Non-pigmented ciliary epithelial cell (primary cell): Measurements from ENCODE around the gene ZSWIM4.

ENCODE experiments used
- DNase-seq: peaks from one replicate; pipeline ENCODE4 v3.0.0-alpha.2; 2010; ENCODE audit warnings: low read depth

The ZSWIM4 gene

GRCh38 chr19:13812544-13812943 lies 17.3 kb downstream of the ZSWIM4 start:
- DNase-seq: no peak

GRCh38 chr19:13813147-13813546 lies 17.9 kb downstream of the ZSWIM4 start:
- DNase-seq: no peak

DNA sequence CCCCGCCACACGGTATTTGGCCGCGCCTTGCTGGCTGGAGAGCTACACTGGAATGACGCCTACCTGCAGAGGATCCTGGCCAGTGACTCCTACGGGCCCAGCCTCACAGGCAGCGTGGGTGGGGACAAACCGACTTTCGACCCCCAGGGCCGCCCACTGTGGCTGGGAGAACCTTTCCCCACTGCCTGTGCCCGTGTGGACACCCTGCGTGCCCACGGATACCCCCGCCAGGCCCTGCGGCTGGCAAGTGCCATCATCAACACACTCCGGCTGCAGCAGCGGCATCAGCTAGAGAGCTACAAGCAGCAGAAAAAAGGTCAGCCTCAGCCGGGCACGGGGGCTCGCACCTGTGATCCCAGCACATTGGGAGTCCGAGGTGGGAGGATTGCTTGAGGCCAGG lies 19.3 kb downstream of the ZSWIM4 start:
- DNase-seq: no peak

DNA sequence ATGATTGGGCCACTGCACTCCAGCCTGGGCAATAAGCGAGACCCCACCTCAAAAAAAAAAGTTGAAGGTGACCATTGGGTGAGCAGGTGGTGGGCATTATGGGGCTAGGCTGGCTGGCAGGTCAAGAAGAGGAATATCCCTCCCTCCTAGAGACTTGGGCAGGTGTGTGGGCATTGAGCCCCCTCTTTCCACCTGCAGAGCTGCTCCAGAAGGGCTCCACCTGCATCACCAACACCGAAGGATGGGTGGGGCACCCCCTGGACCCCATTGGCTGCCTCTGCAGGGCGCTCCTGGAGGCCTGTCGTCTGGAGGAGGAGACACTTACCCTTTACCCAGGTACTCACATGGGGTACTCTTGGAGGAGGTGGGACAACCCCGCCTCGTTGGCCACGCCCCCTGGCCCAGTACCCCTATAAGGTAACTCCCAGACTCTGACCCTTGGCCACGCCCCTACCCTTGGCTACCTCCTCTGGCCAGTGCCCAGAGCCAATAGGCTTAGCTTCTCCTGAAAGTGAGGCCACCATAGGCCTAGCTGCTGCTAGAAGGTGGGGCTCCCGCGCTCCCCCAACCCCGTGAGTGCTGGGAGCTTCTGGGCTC lies 21.9 kb downstream of the ZSWIM4 start:
- DNase-seq: no peak

DNA sequence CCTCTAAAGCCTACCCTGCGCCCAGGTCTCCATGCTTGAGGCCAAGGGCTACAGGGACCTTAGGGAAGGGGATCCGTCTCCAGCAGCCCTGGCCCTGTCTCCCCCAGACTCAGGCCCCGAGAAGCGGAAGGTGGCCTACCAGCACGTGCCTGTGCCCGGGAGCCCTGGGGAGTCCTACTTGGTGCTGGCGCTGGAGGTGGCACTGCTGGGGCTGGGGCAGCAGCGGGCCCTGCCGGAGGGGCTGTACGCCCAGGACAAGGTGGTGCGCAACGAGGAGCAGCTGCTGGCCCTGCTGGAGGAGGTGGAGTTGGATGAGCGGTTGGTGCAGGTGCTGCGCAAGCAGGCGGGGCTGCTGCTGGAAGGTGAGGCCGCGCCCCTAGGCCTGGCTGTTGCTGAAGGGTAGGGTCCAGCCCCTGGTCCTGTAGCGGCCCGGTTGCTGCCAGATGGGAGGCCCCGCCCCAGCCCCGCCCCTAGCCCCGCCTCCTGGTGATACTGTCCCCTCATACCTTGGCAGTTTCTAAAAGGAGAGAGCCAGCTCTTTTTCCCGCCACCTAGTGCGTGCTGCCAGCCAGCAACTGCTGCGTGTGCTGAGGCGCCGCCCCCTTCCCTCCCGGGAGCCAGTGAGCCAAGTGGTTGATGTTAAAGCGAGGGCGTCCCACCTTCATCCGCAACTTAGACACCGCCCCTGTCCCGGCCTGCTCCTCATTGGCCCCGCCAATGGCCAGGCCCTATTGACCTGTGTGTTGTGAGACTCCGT lies 22.6 kb downstream of the ZSWIM4 start:
- DNase-seq: no peak

- DNase-seq: no peak
Measured at GRCh38 chr19:13819238-13819637, 24.0 kb downstream of the ZSWIM4 start.

- DNase-seq: no peak
Measured at GRCh38 chr19:13821292-13821691, 26.0 kb downstream of the ZSWIM4 start.

GRCh38 chr19:13823256-13823655 lies 28.0 kb downstream of the ZSWIM4 start:
- DNase-seq: no peak

GRCh38 chr19:13823901-13824300 lies 28.7 kb downstream of the ZSWIM4 start:
- no peak for DNase-seq

- no peak for DNase-seq
Measured at GRCh38 chr19:13824703-13825102, 29.5 kb downstream of the ZSWIM4 start.

- DNase-seq: no peak
Measured at GRCh38 chr19:13825489-13826441, 30.5 kb downstream of the ZSWIM4 start.

- no peak for DNase-seq
Measured at GRCh38 chr19:13826652-13827235, 31.5 kb downstream of the ZSWIM4 start.

- no peak for DNase-seq
Measured at GRCh38 chr19:13827656-13828055, 32.4 kb downstream of the ZSWIM4 start.

- no peak for DNase-seq
Measured at GRCh38 chr19:13830114-13830740, 35.0 kb downstream of the ZSWIM4 start.

DNA sequence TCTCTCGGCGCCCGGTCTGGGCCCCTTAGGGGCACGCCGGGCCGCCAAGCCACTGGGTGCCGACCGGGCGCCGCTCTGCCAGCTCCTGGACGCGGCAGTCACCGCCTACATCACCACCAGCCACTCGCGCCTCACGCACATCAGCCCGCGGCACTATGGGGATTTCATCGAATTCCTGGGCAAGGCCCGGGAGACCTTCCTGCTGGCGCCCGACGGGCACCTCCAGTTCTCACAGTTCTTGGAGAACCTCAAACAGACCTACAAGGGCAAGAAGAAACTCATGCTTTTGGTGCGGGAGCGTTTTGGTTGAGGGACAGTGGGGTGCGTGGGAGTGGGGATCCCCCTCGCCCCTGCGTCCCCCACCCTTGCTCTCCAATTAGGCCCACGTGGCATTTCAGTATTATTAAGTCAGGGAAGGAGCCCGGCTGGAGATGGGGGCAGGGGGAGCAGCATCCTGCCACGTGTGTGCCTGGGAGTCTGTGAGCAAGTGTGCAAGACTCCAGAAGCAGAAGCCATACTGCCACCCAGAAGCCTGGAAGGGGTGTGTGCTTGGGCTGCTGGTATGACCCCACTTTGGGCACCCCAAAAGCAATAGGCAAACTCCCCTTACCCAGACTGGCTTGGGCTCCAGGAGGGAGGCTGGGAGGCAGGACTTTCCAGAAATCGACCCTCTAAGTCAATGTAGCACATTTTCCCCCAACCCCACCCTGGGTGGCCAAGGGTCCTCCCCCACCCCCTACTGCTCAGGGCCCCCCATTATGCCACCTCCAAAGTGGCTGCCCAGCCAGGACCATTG lies 35.7 kb downstream of the ZSWIM4 start:
- DNase-seq: no peak

DNA sequence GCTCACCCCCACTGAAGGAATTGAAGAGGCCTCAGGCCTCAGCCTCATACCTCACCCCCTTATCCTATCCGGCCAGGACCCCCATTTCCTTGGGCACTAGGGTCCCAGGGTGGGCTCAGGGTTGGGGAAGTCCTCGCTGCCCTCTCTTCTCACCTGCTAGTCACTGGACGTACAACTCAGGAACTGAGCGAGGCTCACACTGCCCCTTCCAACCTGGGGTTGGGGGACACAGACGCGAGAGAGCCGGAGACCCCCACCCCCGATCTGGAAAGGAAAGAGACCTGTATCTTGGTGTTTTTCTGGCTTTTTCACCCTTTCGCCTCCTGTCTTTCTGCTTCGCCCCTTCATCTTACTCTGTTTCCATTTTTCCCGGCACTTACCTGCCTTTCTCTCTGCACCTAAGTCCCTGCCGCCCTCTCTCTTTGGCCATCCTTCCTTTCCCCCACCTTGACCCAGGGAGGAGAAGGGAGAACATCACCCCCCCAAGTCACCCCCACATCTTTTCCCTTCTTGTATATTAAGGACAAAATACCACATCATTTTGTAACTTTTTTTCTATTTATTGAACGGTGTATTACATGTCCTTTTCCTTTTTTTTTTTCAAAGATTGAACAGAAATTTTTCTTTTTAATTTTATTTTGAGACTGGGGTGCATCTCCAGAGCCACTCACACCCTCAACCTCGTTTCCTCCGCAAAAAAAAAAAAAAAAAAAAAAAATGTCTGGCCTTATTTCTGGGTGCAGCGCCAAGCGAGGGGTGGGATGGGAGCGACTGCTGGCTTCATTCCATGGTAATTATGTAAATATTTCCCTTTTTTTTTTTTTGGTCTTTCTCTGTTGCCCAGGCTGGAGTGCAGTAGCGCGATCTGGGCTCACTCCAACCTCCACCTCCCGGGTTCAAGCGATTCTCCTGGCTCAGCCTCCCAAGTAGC lies 36.6 kb downstream of the ZSWIM4 start:
- DNase-seq: no peak

GRCh38 chr19:13833330-13834243 lies 38.3 kb downstream of the ZSWIM4 start:
- DNase-seq: no peak

DNA sequence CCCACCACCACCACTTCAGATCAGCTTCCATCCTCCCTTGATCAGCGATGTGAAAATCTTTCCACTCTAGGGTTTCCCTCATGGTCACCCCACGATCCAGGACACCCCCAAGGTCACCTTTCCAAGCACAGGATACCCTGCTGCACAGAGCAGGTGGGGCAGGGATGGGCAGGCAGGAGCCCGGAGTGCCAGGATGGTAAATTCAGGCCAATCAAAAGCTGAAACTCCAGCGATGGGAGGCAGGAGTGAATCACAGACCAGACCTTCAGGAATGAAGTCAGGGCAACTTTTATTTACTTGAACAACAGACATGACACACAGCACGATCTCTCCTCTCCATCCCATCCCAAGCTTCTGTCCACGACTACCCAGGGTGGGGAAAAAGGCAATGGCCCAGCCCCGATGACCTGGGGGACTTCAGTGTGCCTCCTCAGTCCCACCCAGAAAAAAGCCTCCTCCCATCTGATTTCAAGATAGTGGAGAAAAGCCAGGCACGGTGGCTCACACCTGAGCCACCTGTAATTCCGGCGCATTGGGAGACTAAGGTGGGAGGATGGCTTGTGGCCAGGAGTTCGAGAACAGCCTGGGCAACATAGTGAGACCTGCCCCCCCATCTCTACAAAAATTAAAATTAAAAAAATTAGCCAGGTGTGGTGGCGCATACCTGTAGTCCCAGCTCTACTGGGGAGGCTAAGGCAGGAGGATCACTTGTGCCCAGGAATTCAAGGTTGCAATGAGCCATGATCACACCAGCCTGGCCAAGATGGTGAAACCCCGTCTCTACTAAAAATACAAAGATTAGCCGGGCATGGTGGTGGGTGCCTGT lies 39.2 kb downstream of the ZSWIM4 start:
- no peak for DNase-seq
